Kidney (tissue), 14 donors: ENCODE measurements around the gene NUP214. TPM values are rescaled to one million over a fixed set of nuclear protein-coding genes. Genes with fewer than 3 reads are reported as not detected.

Source experiments
- DNase-seq, 5 donors: peaks; one replicate each; pipeline ENCODE4 v3.0.0-alpha.2; 2013 to 2020
- FAIRE-seq: peaks from 2 replicates; lab custom pipeline; 2012; peaks lifted over from hg19 to GRCh38; lab: Jason Lieb, UNC
- H3K27ac ChIP-seq, 2 donors: one replicate each; pipeline ENCODE4 v1.7.0; 2013; ENCODE audit warnings: low read depth in 2 of 2, low read length in 2 of 2, inconsistent platforms in 1 of 2
- H3K27me3 ChIP-seq: one replicate; pipeline ENCODE4 v1.7.1; 2013; ENCODE audit warnings: low read length, inconsistent platforms; ENCODE audit not compliant: control insufficient read depth, insufficient read depth
- H3K36me3 ChIP-seq, 3 donors: one replicate each; pipeline versions ENCODE4 v1.7.0 to v1.7.1; 2013; ENCODE audit warnings: low read length in 3 of 3, control low read depth in 1 of 3, inconsistent platforms in 1 of 3; ENCODE audit not compliant: insufficient read depth in 3 of 3, control insufficient read depth in 2 of 3
- H3K4me1 ChIP-seq, 3 donors: one replicate each; pipeline versions ENCODE4 v1.7.0 to v1.7.1; 2013; ENCODE audit warnings: low read length in 3 of 3, inconsistent platforms in 1 of 3, low read depth in 1 of 3; ENCODE audit not compliant: control insufficient read depth in 2 of 3, insufficient read depth in 2 of 3
- H3K4me3 ChIP-seq, 3 donors: one replicate each; pipeline versions ENCODE4 v1.7.0 to v1.8.1; 2013; ENCODE audit warnings: low read length in 3 of 3, control low read depth in 1 of 3, inconsistent platforms in 1 of 3
- H3K9ac ChIP-seq, 3 donors: one replicate each; pipeline versions ENCODE4 v1.7.0 to v1.7.1; 2013; ENCODE audit warnings: low read length in 3 of 3, control low read depth in 1 of 3, inconsistent platforms in 1 of 3
- H3K9me3 ChIP-seq, 3 donors: one replicate each; pipeline versions ENCODE4 v1.7.0 to v1.7.1; 2013; ENCODE audit warnings: low read length in 3 of 3, control low read depth in 1 of 3, inconsistent platforms in 1 of 3; ENCODE audit not compliant: control insufficient read depth in 2 of 3, insufficient read depth in 1 of 3
- intact Hi-C: fragments of 100-400 bp; cut with DNase I; formaldehyde crosslinking; loops from one replicate; pipeline ENCODE4 v1.11.1; 2022
- polyA plus RNA-seq: library from polyadenylated mRNA; stranded (reverse); fragments of 350-450 nt; fragmentation: Illumina TruSeq; extraction: RNeasy Lipid Tissue Mini Kit (QIAGEN cat#74804); gene quantifications from one replicate; pipeline ENCODE4 v1.2.3, GENCODE V29; 2014; ENCODE audit warnings: low read depth, low replicate concordance; ENCODE audit not compliant: insufficient read depth
- total RNA-seq: library from RNA; stranded (reverse); fragmentation: NEBNext Ultra II Directional; extraction: Animal tissue kit (Norgen Biotek cat#: 25700); gene quantifications from one replicate; pipeline ENCODE4 v1.2.1, GENCODE V29; 2021
- TF ChIP-seq, protein P1 (sequence below): IDR thresholded peaks from 3 replicates; pipeline ENCODE4 v1.5.1; 2012; ENCODE audit warnings: mild to moderate bottlenecking, moderate library complexity, borderline replicate concordance; ENCODE audit not compliant: insufficient read depth; ENCODE audit errors: extremely low read depth
- donor health status: control.
- donor health status: control.
- donor health status: control.
- donor health status: control.
- donor health status: control.
- donor health status: DM: yes; HTN: yes; CAD: no.
- donor health status: Normal renal cell carcinoma (clear cell type).

NUP214 gene
- total and polyA plus RNA-seq, 2 donors from 2014 or later: 28.4 to 75.3 TPM

DNA sequence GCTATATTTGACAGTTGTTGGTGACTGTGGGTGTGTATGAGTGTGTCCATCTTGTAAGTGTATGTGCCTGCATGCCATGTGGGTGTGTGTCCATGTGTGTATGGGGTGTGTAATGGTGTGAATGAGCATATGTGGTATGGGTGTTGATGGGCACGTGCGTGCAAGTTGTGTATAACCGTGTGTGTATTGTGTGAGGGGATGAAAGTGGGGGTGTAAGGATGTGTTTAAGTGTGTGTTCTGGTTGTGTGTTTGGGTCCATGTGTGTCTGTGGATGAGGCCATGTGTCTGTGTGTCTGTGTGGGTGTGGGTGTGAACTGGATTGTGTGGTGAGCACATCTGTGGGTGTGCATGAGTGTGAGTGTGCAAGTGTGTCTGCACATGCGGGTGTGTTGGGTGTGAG, 156.8 kb downstream of the NUP214 start:
- no peak for FAIRE-seq
- H3K27ac ChIP-seq: no peak overlapping the region
- TF ChIP-seq, protein P1, sequence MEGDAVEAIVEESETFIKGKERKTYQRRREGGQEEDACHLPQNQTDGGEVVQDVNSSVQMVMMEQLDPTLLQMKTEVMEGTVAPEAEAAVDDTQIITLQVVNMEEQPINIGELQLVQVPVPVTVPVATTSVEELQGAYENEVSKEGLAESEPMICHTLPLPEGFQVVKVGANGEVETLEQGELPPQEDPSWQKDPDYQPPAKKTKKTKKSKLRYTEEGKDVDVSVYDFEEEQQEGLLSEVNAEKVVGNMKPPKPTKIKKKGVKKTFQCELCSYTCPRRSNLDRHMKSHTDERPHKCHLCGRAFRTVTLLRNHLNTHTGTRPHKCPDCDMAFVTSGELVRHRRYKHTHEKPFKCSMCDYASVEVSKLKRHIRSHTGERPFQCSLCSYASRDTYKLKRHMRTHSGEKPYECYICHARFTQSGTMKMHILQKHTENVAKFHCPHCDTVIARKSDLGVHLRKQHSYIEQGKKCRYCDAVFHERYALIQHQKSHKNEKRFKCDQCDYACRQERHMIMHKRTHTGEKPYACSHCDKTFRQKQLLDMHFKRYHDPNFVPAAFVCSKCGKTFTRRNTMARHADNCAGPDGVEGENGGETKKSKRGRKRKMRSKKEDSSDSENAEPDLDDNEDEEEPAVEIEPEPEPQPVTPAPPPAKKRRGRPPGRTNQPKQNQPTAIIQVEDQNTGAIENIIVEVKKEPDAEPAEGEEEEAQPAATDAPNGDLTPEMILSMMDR: no peak
- intact Hi-C loops: no loop called here
- H3K4me1 ChIP-seq: peaks cover 0 to 2% (median 0%) of the 10 kb centered on the region in 3 donors
- peaks cover 5% of the 10 kb centered on the region for H3K27me3 ChIP-seq
- no peaks in the 10 kb centered on the region for H3K36me3 ChIP-seq
- H3K4me3 ChIP-seq: no peak overlapping the region
- no peaks in the 10 kb centered on the region for H3K9me3 ChIP-seq
- DNase-seq: no peak
- no peak overlapping the region for H3K9ac ChIP-seq

DNA sequence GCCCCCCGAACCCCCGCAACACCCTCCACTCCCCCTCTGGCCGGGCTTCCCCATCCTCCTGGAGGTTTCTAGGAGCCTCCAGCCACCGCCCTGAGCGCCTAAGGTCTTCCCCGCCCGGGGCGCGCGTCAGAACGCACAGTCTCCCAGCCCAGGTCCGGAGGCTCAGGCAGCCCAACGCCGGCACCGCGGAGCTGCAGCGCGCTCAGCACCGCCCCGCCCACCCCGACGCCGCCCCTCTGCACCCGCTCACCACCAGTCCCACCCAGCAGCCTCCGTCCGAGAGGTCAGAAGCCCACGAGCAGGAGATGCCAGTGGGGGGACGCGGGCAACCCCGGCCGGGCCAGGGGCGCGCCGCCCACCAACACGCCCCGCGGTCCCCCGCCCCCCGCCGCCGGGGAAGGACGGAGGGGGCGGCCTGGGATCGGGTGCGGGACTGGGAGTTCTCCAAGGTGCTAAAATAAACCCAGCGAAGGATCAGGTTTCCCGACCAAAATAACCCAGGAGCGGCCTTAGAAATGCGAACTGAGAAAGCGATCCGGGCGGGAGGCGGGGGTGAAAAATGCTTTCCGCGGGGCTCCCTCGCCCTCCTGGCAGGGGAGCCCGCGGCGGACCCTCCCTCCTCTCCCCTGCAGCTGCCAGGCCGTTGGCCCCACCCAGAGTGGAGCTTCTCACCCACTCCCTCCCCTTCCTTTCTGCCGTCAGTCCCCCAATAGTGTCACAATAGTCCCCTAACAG, 157.5 kb downstream of the NUP214 start:
- Histone ChIP-seq H3K27ac (no peak overlapping the region), H3K4me1 (peaks cover 0 to 2% (median 0%) of the 10 kb centered on the region in 3 donors), H3K9ac (no peak overlapping the region), H3K9me3 (no peaks in the 10 kb centered on the region), H3K36me3 (no peaks in the 10 kb centered on the region), H3K27me3 (peaks cover 5% of the 10 kb centered on the region), H3K4me3 (no peak overlapping the region)
- intact Hi-C loops: no loop called here
- FAIRE-seq (no peak), DNase-seq (peak in 4 of 5 donors; percentile 81 to 91 (median 88))
- TF ChIP-seq, protein P1: no peak

Other genes with a start within 250 kb of the NUP214 start
- not detected for gene QRFP, start 228.8 kb upstream of the NUP214 start, total RNA-seq
- not detected for gene QRFP, start 228.8 kb upstream of the NUP214 start, polyA plus RNA-seq
- gene FIBCD1, start 186.3 kb upstream of the NUP214 start, total RNA-seq: 0.25 TPM
- gene FIBCD1, start 186.3 kb upstream of the NUP214 start, polyA plus RNA-seq: not detected
- 13.8 TPM for gene LAMC3, start 116.4 kb upstream of the NUP214 start, total RNA-seq
- gene LAMC3, start 116.4 kb upstream of the NUP214 start, polyA plus RNA-seq: 13.4 TPM
- 397 TPM for gene AIF1L, start 29.1 kb upstream of the NUP214 start, total RNA-seq
- 439 TPM for gene AIF1L, start 29.1 kb upstream of the NUP214 start, polyA plus RNA-seq
- 6.1 TPM for gene FAM78A, start 150.9 kb downstream of the NUP214 start, total RNA-seq
- 1.6 TPM for gene FAM78A, start 150.9 kb downstream of the NUP214 start, polyA plus RNA-seq
- gene PLPP7, start 164.1 kb downstream of the NUP214 start, total RNA-seq: 4.0 TPM
- gene PLPP7, start 164.1 kb downstream of the NUP214 start, polyA plus RNA-seq: 5.5 TPM